GM12875 (cell line): ENCODE measurements around the gene FRMPD3.

Experiments
- H3K4me3 ChIP-seq: one replicate; pipeline ENCODE4 v1.5.1; 2011; ENCODE audit warnings: low read depth, low read length, control low read depth
- TF ChIP-seq, protein P1 (sequence below): IDR thresholded peaks from 2 replicates; pipeline ENCODE4 v1.5.1; 2011; ENCODE audit warnings: low read depth, mild to moderate bottlenecking, control low read depth, inconsistent platforms, low read length, moderate library complexity, borderline replicate concordance; ENCODE audit not compliant: insufficient read depth

FRMPD3 gene

GRCh38 chrX:107477406-107477805, 28.0 kb downstream of the FRMPD3 start:
- TF ChIP-seq, protein P1, sequence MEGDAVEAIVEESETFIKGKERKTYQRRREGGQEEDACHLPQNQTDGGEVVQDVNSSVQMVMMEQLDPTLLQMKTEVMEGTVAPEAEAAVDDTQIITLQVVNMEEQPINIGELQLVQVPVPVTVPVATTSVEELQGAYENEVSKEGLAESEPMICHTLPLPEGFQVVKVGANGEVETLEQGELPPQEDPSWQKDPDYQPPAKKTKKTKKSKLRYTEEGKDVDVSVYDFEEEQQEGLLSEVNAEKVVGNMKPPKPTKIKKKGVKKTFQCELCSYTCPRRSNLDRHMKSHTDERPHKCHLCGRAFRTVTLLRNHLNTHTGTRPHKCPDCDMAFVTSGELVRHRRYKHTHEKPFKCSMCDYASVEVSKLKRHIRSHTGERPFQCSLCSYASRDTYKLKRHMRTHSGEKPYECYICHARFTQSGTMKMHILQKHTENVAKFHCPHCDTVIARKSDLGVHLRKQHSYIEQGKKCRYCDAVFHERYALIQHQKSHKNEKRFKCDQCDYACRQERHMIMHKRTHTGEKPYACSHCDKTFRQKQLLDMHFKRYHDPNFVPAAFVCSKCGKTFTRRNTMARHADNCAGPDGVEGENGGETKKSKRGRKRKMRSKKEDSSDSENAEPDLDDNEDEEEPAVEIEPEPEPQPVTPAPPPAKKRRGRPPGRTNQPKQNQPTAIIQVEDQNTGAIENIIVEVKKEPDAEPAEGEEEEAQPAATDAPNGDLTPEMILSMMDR, result no peak

GRCh38 chrX:107480272-107480671, 30.8 kb downstream of the FRMPD3 start:
- H3K4me3 ChIP-seq, result no peak overlapping the region
- TF ChIP-seq, protein P1, result no peak

More at GRCh38 chrX:107477406-107477805, 28.0 kb downstream of the FRMPD3 start:
- no peak overlapping the region for H3K4me3 ChIP-seq

- TF ChIP-seq, protein P1, result no peak
- no peak overlapping the region for H3K4me3 ChIP-seq
Observed at GRCh38 chrX:107482046-107482445, 32.6 kb downstream of the FRMPD3 start.

DNA sequence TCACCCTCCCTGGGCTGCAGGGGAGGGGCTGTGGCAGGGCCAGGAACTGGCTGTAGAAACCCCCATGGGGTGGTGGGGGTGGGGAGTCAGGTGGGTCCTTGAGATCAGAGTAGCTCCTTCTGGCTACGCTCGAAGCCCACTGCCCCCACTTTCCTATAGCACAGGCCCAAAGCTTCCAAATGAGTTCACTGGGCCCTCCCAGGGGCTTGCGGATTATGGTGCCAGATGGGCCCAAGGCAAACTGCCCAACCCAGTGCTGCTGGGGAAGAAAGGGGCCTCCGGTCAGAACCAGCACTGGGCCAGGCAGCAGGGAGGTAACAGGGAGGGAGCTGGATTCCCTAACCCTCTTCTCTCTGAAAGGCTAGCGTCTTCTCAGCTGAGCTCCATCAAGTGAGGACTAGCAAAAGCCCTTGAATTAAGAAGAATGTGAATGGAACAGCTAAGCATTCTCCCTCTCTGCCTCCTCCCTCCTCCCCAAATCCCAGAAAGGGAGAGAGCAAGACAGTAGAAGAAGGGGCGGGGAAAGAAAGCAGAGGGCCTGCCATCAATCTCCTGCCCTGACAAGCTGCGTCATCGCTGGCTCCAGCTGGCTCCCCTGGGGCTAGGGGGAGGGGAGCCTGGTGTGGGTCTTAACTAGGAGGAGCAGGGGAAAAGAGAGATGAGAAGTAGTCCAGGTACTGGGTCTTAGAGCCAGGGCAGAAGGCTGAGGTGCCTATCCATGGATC, 34.7 kb downstream of the FRMPD3 start:
- TF ChIP-seq, protein P1, result no peak
- H3K4me3 ChIP-seq, result no peak overlapping the region

DNA sequence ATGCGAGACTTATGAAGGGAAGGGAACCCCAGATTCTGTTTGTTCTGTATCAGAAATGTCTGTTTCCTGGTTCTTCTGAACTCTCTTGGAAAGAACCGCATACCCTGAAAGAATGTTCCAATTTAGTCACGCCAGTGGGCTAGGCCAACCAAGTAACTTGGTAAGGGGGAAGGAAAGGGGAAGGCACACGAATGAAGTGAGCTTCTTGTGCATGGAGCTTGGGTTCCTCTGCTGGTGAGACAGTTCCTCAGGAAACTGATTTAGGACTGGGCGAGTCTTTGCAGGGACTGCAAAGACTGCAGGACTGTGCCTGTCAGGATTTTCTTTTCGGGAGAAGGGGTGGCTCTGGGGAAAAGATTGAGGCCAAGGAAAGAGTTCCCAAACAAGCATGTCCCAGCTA, 35.6 kb downstream of the FRMPD3 start:
- TF ChIP-seq, protein P1, result peak; percentile 48; the same call in 1 of the 2 replicates
- no peak overlapping the region for H3K4me3 ChIP-seq

DNA sequence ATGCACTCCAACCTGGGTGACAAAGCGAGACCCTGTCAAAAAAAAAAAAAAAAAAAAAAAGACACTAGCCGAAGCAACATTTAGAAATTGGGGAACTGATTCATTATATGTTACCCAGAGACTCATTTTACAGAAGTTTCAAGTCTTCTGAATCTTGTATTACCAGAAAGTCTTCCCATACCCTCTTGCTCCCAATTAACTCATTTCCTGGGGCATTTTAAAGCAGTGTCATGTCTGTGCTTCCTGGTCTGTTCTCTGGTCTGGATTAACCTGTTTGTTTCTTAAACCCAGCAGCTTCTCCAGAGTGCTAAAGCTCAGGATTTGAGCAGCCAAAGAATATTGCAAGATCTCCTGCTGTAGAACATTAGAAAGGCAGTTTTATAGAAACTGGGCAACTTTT, 43.7 kb downstream of the FRMPD3 start:
- TF ChIP-seq, protein P1, result no peak
- no peak overlapping the region for H3K4me3 ChIP-seq

DNA sequence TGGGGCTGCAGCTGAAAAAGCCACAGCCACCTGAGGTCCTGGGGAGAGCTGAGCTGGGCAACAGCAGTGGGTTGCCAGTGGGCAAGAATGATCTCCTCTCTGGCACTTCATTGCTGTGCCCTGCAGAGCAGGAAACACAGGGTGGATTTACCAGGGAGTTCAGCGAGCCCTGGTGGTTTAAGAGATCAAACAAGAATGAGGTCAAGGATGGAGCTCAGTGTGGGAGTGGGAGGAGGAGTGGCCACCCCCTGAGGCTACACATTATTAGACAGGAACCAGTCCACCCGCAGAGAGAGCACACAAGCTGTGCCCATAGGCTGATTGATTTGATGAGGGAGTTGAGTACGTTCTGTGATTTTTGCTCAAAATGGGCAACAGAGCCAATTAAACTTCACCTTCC, 47.3 kb downstream of the FRMPD3 start:
- TF ChIP-seq, protein P1, result no peak
- no peak overlapping the region for H3K4me3 ChIP-seq
